Islet of Langerhans (tissue), 1 donor: ENCODE results near the gene IL34.
"Not testable (repeated sequence)": the region's sequence is repeated elsewhere in the genome, so short reads cannot be mapped to it uniquely, and the experiment has no call there.

Source experiments
- FAIRE-seq: peaks from one replicate; lab custom pipeline; 2011; peaks lifted over from hg19 to GRCh38; lab: Jason Lieb, UNC

The IL34 gene

DNA sequence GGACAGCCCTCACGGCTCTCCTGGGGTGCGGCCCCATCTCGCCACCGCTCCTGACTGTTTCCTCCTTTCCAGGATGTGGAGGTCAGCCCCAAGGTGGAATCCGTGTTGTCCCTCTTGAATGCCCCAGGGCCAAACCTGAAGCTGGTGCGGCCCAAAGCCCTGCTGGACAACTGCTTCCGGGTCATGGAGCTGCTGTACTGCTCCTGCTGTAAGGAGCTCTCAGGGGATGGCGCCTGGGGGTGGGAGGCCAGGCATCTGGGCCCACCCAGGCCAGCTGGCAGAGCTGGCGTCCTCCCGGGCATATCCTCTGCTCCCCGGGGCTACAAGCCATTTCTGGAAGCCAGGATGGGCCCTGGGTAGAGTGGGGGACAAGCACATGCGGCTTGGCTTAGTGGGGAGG is 13.2 kb downstream of the IL34 start:
- FAIRE-seq: no peak

DNA sequence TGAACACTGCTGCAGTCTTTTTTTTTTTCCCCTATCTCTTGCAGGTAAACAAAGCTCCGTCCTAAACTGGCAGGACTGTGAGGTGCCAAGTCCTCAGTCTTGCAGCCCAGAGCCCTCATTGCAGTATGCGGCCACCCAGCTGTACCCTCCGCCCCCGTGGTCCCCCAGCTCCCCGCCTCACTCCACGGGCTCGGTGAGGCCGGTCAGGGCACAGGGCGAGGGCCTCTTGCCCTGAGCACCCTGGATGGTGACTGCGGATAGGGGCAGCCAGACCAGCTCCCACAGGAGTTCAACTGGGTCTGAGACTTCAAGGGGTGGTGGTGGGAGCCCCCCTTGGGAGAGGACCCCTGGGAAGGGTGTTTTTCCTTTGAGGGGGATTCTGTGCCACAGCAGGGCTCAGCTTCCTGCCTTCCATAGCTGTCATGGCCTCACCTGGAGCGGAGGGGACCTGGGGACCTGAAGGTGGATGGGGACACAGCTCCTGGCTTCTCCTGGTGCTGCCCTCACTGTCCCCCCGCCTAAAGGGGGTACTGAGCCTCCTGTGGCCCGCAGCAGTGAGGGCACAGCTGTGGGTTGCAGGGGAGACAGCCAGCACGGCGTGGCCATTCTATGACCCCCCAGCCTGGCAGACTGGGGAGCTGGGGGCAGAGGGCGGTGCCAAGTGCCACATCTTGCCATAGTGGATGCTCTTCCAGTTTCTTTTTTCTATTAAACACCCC is 13.8 kb downstream of the IL34 start:
- FAIRE-seq: no peak

- FAIRE-seq: no peak
Observed at GRCh38 chr16:70660672-70661350, 14.5 kb downstream of the IL34 start.

GRCh38 chr16:70661534-70661917 is 15.2 kb downstream of the IL34 start:
- no peak for FAIRE-seq

- FAIRE-seq: no peak
Observed at GRCh38 chr16:70661918-70662641, 15.7 kb downstream of the IL34 start.

DNA sequence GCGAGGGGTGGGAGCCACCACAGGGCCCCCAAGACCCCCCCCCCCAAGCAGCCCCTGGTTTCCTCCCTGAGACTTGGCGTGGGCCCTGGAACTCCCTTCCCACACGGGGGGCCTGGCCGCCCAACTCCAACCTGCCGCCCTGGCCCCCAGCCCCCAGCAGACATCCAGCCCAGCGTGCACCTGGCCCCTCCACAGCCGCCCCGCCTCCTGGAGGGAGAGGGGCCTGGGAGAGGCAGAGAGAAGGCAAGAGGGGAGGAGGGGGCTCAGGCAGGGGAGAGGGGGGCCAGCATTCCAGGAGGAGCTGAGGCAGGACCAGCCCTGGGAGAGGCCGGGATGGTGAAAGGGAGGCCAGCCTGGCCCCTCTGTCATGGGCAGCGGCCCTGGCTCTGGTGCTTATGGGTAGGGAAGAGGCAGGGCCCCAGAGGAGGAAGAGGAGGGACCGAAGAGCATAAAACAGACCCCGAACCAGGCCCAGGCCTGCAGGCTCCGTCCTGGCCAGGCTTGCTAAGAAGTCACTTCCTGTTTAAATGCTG is 16.7 kb downstream of the IL34 start:
- no peak for FAIRE-seq

GRCh38 chr16:70663524-70664324 is 17.4 kb downstream of the IL34 start:
- FAIRE-seq: no peak

GRCh38 chr16:70664325-70665112 is 18.2 kb downstream of the IL34 start:
- FAIRE-seq: no peak

DNA sequence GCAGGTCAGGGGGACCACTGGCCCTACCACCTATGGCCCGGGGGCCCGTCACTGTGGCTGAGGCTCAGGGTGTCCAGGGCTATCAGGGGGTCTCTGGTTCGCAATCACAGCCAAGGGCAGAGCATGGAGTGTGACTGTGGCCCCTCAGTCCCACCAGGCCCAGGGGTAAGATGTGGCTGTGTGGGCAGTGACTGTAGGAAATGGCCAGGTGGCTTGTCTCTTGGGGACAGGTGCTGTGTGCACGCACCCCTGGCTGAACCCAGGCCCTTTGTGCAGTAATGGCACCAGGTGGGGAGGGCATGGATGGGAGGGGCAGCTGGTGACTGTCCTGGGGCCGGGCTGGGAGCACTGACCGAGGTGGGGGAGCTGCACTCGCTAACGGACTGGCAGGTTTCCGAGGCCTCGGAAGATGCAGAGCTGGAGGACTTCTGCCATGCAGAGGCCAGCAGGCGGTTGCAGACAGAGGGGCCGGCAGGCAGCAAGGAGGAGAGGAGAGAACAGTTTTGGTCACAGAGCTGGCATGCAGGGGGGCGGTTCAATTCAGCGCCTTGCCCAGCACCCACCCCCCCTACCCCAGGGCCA is 18.8 kb downstream of the IL34 start:
- no peak for FAIRE-seq

DNA sequence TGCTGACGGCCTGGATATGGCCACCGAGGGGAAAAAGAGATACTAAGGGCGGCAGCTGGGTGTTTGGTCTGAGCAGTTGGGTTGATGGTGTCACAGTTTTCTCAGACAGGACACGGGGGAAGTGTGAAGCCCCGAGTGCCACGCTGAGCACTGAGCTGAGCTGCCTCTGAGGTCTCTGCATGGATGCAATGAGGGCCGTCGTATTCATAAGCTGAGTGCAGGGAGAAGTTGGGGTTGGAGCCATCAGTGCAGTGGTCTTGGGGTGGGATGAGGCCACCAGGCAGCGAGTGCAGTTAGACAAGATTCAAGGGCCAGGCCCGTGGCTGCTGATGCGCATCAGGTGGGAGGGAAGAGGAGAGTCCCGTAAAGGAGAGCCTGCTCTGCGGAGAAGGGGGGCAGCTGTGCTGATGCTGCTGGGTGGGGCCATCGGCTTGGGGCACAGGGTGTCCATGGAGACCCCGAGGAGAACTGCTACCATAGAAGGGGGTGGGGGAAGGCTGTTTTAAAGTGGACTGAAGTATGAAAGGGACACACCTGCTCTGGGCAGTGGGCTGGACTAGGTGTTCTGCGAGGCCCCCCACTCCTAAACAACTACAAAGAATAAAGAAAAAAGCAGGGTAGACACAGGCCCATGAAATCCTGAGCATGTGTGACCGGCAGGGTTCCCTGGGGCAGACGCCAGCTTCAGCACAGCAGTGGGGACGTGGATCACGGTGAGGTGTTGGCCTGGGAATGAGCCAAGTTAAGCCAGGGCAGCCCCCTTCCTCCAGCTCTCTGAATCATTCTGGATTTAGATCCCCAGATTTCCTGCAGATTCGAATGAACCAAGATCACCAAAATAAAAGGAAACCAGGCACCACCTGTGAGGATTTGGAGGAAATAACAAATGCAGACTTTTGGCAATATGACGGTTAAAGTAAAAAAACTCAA is 19.7 kb downstream of the IL34 start:
- no peak for FAIRE-seq

GRCh38 chr16:70670175-70670574 is 23.8 kb downstream of the IL34 start:
- no peak for FAIRE-seq

GRCh38 chr16:70670938-70671337 is 24.6 kb downstream of the IL34 start:
- FAIRE-seq: not testable (repeated sequence)

GRCh38 chr16:70674221-70675014 is 28.1 kb downstream of the IL34 start:
- FAIRE-seq: no peak

GRCh38 chr16:70675851-70676513 is 29.6 kb downstream of the IL34 start:
- no peak for FAIRE-seq

DNA sequence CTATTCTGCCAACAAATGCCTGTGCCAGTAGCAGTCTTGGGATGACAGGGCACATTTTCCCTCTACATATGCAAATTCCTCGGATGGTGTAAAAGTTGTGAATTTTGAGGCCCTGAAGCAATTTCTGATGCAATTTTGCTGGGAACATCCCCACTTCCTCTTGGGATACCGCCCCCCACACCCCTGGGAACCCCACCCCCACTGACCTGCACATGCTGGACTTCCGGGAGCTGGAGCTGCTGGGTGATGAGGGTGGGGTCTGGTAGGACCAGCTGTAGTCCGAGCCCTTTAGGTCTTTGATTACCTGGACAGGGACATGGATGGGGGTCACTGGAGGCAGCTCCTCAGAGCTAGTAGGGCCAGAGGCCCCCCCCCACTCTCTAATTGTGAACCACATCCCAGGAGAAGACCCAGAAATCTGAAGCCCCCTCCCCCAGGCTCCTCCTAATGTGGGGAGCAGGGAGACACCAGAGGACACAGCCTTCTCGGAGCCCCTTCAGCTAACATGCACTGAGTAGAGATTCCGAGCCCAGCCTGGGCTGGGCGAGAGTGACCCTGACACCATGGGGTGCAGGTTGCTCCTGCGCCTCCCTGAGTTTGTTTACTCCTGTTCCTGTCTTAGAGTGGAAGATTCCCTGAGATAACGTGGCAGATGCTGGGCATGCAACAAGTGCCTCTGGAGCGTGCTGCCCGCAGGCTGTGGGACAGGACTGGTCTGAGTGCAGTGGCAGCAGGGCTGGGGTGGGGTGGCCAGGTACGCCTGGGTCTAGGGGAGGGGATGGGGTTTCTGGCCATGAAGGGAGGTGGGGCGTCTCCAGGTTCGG is 30.5 kb downstream of the IL34 start:
- FAIRE-seq: no peak

DNA sequence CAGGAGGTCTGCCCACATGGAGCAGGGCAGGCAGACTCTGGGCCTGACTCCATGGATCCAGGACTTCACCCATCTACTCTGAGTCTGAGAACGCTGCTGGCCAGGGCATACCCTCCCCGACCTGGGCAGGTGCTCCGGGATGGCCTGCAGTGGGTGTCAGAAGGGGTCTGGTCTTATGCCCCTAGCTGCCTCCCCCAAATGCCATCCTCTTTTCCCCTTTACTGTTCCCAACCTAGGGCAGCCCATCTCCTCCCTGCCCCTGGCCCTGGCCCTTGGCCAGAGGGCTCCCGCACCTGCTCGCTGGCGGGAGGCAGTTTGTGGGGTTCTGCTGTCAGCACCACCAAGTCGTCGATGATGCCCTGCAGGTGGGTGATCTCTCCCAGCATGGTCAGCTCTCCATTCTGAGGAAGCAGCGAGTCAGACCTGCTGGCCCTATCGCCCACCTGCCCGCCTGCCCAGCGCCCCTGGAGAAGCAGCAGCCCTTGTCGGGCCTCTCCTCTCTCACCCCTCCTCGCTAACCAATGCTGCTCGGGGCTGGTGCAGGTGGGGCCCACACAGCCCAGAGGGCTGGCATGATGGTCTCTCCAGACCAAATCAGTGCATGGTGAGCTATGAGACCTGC is 31.3 kb downstream of the IL34 start:
- FAIRE-seq: no peak
